C1 segment of cervical spinal cord (tissue), 14 donors: ENCODE results near the gene THOC2.
A peak's percentile ranks its signal among the peaks of the same experiment; 100 is the strongest.
"Not testable (repeated sequence)": the region's sequence is repeated elsewhere in the genome, so short reads cannot be mapped to it uniquely, and the experiment has no call there.

Experiments
- DNase-seq, 14 donors: peaks; one replicate each; lab custom pipeline; 2025; lab: John Stamatoyannopoulos, UW

Gene THOC2

DNA sequence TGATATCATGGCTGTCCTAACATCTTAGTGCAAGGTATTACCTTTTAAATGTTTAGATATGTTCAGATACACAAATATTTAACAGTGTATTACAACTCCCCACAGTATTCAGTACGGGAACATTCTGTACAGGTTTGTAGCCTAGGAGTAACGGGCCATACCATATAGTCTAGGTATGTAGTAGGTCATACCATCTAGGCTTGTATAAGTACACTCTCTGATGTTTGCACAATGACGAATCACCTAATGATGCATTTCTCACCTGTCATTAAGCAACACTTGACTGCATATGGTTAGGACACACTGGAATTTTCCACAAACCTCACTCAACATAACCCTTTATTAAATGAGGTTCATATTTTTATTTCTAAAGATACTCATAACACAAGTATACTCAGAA lies 67.7 kb downstream of the THOC2 start:
- DNase-seq = no peak

DNA sequence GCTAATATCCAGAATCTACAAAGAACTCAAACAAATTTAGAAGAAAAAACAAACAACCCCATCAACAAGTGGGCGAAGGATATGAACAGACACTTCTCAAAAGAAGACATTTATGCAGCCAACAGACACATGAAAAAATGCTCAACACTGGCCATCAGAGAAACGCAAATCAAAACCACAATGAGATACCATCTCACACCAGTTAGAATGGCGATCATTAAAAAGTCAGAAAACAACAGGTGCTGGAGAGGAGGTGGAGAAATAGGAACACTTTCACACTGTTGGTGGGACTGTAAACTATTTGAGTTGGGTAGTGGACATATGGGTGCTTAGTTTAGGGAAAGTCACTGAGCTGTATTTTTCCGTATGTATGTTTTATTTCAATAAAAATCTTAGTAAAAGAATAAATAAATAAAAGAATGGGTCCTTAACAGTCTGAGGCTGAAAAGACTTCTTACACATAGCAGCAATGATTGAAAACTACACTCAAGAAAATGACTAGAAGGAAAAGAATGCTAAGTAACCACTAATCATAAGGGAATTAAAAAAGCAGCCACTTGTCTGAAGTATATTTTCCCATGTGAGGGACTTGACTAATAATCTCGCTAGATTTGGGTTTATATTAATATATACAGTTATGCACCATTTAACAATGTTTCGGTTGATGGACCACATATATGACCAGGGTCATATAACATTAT lies 68.2 kb downstream of the THOC2 start:
- not testable (repeated sequence) for DNase-seq

GRCh38 chrX:123663720-123664119 lies 69.1 kb downstream of the THOC2 start:
- DNase-seq = not testable (repeated sequence)

DNA sequence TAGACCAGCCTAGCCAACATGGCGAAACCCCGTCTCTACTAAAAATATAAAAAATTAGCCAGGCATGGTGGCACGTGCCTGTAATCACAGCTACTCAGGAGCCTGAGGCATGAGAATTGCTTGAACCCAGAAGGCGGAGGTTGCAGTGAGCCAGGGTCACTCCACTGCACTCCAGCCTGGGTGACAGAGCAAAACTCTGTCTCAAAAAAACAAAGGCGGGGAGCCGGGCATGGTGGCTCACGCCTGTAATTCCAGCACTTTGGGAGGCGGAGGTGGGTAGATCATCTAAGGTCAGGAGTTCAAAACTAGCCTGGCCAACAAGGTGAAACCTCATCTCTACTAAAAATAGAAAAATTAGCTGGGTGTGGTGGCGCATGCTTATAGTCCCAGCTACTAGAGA lies 76.3 kb downstream of the THOC2 start:
- not testable (repeated sequence) for DNase-seq

DNA sequence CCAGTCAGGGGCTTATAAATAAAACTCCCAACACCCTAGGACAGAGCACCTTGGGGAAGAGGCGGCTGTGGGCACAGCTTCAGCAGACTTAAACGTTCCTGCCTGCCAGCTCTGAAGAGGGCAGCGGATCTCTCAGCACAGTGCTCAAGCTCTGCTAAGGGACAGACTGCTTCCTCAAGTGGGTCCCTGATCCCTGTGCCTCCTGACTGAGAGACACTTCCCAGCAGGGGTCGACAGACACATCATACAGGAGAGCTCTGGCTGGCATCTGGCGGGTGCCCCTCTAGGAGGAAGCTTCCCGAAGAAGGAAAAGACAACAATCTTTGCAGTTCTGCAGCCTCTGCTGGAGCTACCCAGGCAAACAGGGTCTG lies 84.1 kb downstream of the THOC2 start:
- DNase-seq = not testable (repeated sequence)

- DNase-seq = peak in 2 of 14 donors; percentile 1 to 6
Measured at GRCh38 chrX:123648028-123648810, 84.6 kb downstream of the THOC2 start.

- no peak for DNase-seq
Measured at GRCh38 chrX:123647244-123647643, 85.6 kb downstream of the THOC2 start.

DNA sequence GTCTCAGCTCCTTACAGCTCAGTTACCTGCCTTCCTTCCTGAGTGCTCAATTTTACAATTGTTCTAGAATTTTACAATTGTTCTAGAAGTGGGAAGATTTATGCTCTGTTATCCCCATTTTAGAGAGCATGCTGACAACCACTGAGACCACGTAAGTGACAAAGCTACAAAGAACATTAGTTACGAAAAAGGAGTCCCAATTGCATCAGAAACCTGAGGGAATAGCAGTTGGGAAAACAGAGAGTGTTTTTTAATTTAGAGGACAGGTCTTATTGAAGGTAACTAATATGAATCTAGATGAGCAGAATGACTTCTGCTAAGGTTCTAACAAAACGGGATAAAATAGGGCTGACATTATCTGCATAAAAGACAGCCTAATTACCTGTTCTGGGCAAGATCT lies 103.3 kb downstream of the THOC2 start:
- DNase-seq = no peak

- DNase-seq = no peak
Measured at GRCh38 chrX:123626962-123627361, 105.9 kb downstream of the THOC2 start.

GRCh38 chrX:123625952-123626351 lies 106.9 kb downstream of the THOC2 start:
- DNase-seq = no peak

GRCh38 chrX:123625477-123625876 lies 107.4 kb downstream of the THOC2 start:
- DNase-seq = no peak

DNA sequence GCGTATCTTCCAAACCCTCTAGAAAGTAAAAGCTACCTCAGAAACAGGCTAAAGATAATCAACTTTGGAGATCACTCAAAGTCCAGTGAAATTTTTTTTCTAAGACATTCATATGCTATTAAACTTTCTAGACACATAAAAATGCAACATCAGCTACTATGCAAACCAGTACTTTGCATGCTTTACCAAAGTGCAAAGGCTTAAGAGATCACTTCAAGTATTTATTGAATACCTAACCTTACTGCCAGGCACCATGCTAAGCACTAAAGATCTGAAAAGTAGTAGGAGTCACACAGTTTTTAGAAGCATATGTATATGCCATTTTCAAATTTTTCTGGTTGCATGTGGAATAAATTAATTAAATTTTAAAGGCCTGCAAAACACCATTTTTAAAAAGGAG lies 115.8 kb downstream of the THOC2 start:
- no peak for DNase-seq

DNA sequence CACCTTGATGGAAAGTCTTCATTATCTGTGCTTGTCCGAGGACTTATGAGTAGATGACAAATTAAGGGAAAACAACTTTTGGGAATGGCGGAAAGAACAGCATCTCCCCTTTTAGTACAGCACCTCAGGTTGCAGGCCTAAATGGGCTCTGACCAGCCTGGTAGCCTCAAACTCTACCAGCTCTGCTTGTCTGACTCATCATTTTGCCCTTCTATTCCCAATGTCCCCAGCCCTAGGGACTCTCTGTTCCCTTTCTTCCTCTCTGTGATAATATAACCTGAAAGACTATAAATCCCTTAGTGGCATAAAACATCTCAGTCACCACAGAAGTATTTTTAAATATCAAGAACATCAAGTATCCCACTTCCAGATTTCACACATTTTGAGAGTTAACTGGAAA lies 121.9 kb downstream of the THOC2 start:
- DNase-seq = no peak

DNA sequence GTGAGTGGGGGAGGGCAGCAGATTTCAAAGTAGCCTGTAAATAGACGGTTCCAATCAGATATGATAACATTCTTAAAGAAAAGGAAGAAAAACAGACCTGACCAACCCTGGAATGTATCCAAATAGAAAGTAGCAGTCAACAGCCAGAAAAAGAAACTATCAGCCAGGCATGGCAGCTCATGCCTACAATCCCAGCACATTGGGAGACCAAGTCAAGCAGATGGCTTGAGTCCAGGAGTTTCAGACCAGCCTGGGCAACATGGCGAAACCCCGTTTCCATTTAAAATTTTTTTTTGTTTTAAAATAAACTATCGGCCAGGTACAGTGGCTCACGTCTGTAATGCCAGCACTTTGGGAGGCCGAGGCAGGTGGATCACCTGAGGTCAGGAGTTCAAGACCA lies 125.0 kb downstream of the THOC2 start:
- no peak for DNase-seq

- no peak for DNase-seq
Measured at GRCh38 chrX:123607270-123607669, 125.6 kb downstream of the THOC2 start.

DNA sequence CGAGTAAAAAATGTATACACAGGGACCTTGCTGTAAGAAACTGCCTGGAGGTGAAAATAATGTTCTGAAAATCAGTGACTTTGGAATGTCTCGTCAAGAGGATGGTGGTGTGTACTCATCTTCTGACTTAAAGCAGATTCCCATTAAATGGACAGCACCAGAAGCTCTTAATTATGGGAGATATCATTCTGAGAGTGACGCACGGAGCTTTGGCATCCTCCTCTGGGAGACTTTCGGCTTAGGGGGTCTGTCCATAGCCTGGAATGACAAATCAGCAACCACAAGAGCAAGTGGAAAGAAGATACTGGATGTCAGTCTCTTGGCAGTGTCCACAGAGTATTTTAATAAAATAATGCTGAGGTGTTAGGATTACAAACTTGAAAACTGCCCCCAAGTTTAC lies 129.4 kb downstream of the THOC2 start:
- no peak for DNase-seq

- no peak for DNase-seq
Measured at GRCh38 chrX:123601437-123601836, 131.4 kb downstream of the THOC2 start.

GRCh38 chrX:123600181-123600580 lies 132.7 kb downstream of the THOC2 start:
- no peak for DNase-seq

- no peak for DNase-seq
Measured at GRCh38 chrX:123590842-123591486, 141.9 kb downstream of the THOC2 start.

GRCh38 chrX:123588723-123589122 lies 144.1 kb downstream of the THOC2 start:
- no peak for DNase-seq

DNA sequence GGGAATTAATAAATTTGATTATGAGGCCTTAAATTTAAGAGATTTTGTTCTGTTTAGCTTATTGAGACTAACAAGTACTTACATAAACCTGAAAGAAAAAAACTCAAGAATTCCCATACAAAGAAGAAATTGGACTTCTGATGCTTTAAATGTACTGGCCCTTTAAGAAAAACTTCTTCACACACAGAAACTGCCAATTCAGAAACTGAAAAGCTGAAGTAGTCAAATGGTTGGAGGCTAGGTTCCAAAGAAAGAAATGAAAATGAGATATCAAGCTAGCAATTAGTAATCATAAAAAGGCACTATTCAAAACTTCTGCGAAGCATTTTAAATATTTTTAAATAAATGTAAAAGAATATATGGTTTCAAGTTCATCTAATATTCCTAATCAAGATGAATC lies 151.3 kb downstream of the THOC2 start:
- DNase-seq = no peak

DNA sequence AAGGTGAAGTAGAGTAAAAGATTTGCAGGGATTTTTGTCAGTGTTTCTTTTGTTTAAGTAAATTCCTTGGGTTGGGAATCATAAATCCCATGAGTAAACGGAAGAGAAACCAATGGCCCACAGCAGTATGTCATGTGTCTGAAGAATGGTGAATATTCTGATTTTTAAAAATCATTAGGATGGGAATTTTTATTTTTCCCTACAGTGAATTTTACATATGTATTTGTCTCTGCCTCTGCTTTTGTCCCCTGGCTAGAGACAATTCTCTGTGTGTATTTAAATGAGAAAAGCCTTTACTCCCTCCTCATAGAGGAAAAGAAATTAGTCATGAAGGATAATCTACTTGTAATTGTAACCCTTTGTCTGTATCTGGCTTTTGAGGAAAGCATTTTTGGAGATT lies 152.1 kb downstream of the THOC2 start:
- DNase-seq = no peak

GRCh38 chrX:123574027-123574426 lies 158.8 kb downstream of the THOC2 start:
- DNase-seq = not testable (repeated sequence)
